ENCODE data around the gene DCLRE1A.

DNA sequence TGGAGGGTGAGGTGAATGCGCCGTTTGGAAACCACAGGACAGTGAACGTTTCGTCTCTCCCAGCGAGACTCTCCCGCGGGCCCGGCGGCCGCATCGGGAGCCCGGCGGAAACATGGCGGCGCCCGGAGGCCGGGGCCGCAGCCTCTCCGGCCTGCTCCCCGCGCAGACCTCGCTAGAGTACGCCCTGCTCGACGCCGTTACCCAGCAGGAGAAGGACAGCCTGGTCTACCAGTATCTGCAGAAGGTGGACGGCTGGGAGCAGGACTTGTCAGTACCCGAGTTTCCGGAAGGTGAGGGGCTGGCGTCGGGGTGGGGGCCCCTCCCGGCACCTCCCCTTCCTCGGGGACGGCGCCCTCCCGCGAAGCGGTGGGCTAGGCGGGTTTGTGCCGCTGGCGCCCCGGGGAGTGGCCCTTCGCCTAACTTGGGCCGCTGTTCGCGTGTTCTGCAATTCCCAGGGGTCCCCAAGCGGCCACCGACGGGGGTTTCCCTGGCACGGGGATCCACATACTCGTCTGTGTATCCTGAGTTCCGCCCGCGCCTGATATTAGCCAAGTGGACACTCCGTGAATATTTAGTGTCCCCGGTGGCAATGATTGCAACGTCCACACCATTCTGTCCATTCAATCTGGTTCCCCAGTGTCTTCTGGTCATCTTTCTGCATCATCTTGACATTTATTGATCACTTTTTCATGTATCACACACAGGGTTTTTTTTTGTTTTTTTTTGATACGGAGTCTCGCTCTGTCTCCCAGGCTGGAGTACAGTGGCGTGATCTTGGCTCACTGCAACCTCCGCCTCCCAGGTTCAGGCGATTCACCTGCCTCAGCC is 1.1 kb upstream of the DCLRE1A start:
- TF ChIP-seq POLR2A (IDR thresholded peaks at IDR 0.05; ENCODE audit: low read depth) (no peak), POLR2AphosphoS5 (IDR thresholded peaks at IDR 0.05) (no peak)
- TF ChIP-seq, protein P1, sequence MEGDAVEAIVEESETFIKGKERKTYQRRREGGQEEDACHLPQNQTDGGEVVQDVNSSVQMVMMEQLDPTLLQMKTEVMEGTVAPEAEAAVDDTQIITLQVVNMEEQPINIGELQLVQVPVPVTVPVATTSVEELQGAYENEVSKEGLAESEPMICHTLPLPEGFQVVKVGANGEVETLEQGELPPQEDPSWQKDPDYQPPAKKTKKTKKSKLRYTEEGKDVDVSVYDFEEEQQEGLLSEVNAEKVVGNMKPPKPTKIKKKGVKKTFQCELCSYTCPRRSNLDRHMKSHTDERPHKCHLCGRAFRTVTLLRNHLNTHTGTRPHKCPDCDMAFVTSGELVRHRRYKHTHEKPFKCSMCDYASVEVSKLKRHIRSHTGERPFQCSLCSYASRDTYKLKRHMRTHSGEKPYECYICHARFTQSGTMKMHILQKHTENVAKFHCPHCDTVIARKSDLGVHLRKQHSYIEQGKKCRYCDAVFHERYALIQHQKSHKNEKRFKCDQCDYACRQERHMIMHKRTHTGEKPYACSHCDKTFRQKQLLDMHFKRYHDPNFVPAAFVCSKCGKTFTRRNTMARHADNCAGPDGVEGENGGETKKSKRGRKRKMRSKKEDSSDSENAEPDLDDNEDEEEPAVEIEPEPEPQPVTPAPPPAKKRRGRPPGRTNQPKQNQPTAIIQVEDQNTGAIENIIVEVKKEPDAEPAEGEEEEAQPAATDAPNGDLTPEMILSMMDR (IDR thresholded peaks at IDR 0.05): peak in 1 of 3 experiments; percentile 16

All from esophagus muscularis mucosa (tissue), 3 donors.